HUDEP-2 (cell line): ENCODE measurements around the gene CETN3.
"Not testable (repeated sequence)": the region's sequence is repeated elsewhere in the genome, so short reads cannot be mapped to it uniquely, and the experiment has no call there.

ENCODE experiments used
- DNase-seq, 76 experiments: peaks; one replicate each; lab custom pipeline; 2025; ENCODE audit not compliant: unreplicated experiment in 76 of 76; lab: John Stamatoyannopoulos, UW

Gene CETN3

GRCh38 chr5:90384389-90384788 is 25.2 kb downstream of the CETN3 start:
- no peak for DNase-seq

- DNase-seq = no peak
Measured at GRCh38 chr5:90383903-90384302, 25.7 kb downstream of the CETN3 start.

- peak in 1 of 76 experiments; percentile 2 for DNase-seq
Measured at GRCh38 chr5:90381213-90381929, 28.2 kb downstream of the CETN3 start.

GRCh38 chr5:90379652-90380051 is 29.9 kb downstream of the CETN3 start:
- DNase-seq = no peak

GRCh38 chr5:90378752-90379151 is 30.8 kb downstream of the CETN3 start:
- DNase-seq = no peak

GRCh38 chr5:90371269-90371668 is 38.3 kb downstream of the CETN3 start:
- DNase-seq = not testable (repeated sequence)

GRCh38 chr5:90368454-90369246 is 40.9 kb downstream of the CETN3 start:
- DNase-seq = no peak

- DNase-seq = no peak
Measured at GRCh38 chr5:90367879-90368278, 41.7 kb downstream of the CETN3 start.

GRCh38 chr5:90366948-90367347 is 42.6 kb downstream of the CETN3 start:
- DNase-seq = no peak

GRCh38 chr5:90365328-90365727 is 44.2 kb downstream of the CETN3 start:
- no peak for DNase-seq

- no peak for DNase-seq
Measured at GRCh38 chr5:90359073-90359920, 50.3 kb downstream of the CETN3 start.

GRCh38 chr5:90356622-90357021 is 52.9 kb downstream of the CETN3 start:
- DNase-seq = no peak

GRCh38 chr5:90356176-90356575 is 53.4 kb downstream of the CETN3 start:
- DNase-seq = no peak

- DNase-seq = no peak
Measured at GRCh38 chr5:90355635-90356034, 53.9 kb downstream of the CETN3 start.

- no peak for DNase-seq
Measured at GRCh38 chr5:90353254-90353653, 56.3 kb downstream of the CETN3 start.

GRCh38 chr5:90351101-90351500 is 58.5 kb downstream of the CETN3 start:
- DNase-seq = no peak

- no peak for DNase-seq
Measured at GRCh38 chr5:90347462-90347861, 62.1 kb downstream of the CETN3 start.

- no peak for DNase-seq
Measured at GRCh38 chr5:90345684-90346083, 63.9 kb downstream of the CETN3 start.

- no peak for DNase-seq
Measured at GRCh38 chr5:90344689-90345088, 64.9 kb downstream of the CETN3 start.

- DNase-seq = not testable (repeated sequence)
Measured at GRCh38 chr5:90343731-90344130, 65.8 kb downstream of the CETN3 start.

- no peak for DNase-seq
Measured at GRCh38 chr5:90342576-90342975, 67.0 kb downstream of the CETN3 start.
